SK-N-SH treated with all-trans-retinoic acid at 6 μM for 48 hours (cell line): ENCODE data around the gene EPN3.

Experiments
- ISL1 ChIP-seq: fragments of 250-450 bp; sonication (Bioruptor Pico); IDR thresholded peaks from 2 replicates; pipeline ENCODE4 v2.1.2; 2022; ENCODE audit warnings: mild to moderate bottlenecking, moderate library complexity
- TOX ChIP-seq: fragments of 250-450 bp; sonication (Bioruptor Pico); IDR thresholded peaks from 2 replicates; pipeline ENCODE4 v1.8.0; 2021; ENCODE audit warnings: mild to moderate bottlenecking, moderate library complexity, borderline replicate concordance
- ZFP30 ChIP-seq: fragments of 450-650 bp; formaldehyde crosslinking; IDR thresholded peaks from 2 replicates; pipeline ENCODE4 v1.5.0; 2022; ENCODE audit warnings: mild to moderate bottlenecking, moderate library complexity
- ZNF565 ChIP-seq: fragments of 450-650 bp; formaldehyde crosslinking; conservative IDR thresholded peaks from 2 replicates; pipeline ENCODE4 v1.5.0; 2020; ENCODE audit warnings: low read depth, mild to moderate bottlenecking, moderate library complexity
- ZNF70 ChIP-seq: fragments of 450-650 bp; formaldehyde crosslinking; IDR thresholded peaks from 2 replicates; pipeline ENCODE4 v1.5.0; 2020; ENCODE audit warnings: mild to moderate bottlenecking, moderate library complexity
- TF ChIP-seq, protein P1 (sequence below): fragments of 250-450 bp; sonication (Bioruptor Pico); IDR thresholded peaks from 2 replicates; pipeline ENCODE4 v1.8.0; 2020; ENCODE audit warnings: mild to moderate bottlenecking, moderate library complexity, borderline replicate concordance

DNA sequence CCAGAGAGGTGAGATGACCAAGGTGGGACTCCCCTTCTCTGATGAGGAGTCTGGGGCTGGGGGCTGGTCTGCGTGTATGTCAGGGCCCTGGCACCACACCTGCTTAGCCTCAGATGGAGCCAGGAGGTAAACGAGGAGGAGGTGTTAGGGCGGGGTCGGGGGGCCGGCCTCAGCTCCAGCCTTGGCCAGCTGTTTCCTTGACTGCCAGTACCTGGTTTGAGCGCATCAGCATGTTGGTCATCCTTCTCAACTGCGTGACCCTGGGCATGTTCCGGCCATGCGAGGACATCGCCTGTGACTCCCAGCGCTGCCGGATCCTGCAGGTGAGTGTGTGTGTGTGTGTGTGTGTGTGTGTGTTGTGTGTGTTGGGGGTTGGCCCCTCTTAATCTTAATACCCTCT lies 36.1 kb downstream of the EPN3 start:
- TF ChIP-seq, protein P1, sequence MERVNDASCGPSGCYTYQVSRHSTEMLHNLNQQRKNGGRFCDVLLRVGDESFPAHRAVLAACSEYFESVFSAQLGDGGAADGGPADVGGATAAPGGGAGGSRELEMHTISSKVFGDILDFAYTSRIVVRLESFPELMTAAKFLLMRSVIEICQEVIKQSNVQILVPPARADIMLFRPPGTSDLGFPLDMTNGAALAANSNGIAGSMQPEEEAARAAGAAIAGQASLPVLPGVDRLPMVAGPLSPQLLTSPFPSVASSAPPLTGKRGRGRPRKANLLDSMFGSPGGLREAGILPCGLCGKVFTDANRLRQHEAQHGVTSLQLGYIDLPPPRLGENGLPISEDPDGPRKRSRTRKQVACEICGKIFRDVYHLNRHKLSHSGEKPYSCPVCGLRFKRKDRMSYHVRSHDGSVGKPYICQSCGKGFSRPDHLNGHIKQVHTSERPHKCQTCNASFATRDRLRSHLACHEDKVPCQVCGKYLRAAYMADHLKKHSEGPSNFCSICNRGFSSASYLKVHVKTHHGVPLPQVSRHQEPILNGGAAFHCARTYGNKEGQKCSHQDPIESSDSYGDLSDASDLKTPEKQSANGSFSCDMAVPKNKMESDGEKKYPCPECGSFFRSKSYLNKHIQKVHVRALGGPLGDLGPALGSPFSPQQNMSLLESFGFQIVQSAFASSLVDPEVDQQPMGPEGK (CRISPR knock-in tag) = no peak
- TF ChIP-seq ISL1 (CRISPR knock-in tag) (no peak), ZFP30 (CRISPR knock-in tag) (no peak), TOX (no peak), ZNF70 (CRISPR knock-in tag) (no peak), ZNF565 (CRISPR knock-in tag) (no peak)
